ENCODE data around the gene DEFB127.
"Not testable (repeated sequence)": the region's sequence is repeated elsewhere in the genome, so short reads cannot be mapped to it uniquely, and the experiment has no call there.

Gene DEFB127

GRCh38 chr20:157154-157553 lies at the start of gene DEFB127:
Gene DEFB127 (plus strand): TSS chr20:157454. CDS start chr20:157545, 91 bp downstream.
- H3K27ac ChIP-seq (ENCODE audit: low read depth, low read length): no peak within 1 kb of the TSS
- H3K4me3 ChIP-seq (ENCODE audit: low read depth, low read length): no peak within 1 kb of the TSS
- H3K27me3 ChIP-seq (ENCODE audit: control insufficient read depth, insufficient read depth, low read length): no peaks in the 10 kb centered on the region
- H3K9ac ChIP-seq (ENCODE audit: low read depth, low read length): no peak within 1 kb of the TSS
- H3K4me1 ChIP-seq (ENCODE audit: control insufficient read depth, insufficient read depth, low read length): no peaks in the 10 kb centered on the region
- H3K36me3 ChIP-seq (ENCODE audit: control insufficient read depth, insufficient read depth, low read length): no peaks in the 10 kb centered on the region
- H3K9me3 ChIP-seq (ENCODE audit: control insufficient read depth, insufficient read depth, low read length): peaks cover 52% of the 10 kb centered on the region

DNA sequence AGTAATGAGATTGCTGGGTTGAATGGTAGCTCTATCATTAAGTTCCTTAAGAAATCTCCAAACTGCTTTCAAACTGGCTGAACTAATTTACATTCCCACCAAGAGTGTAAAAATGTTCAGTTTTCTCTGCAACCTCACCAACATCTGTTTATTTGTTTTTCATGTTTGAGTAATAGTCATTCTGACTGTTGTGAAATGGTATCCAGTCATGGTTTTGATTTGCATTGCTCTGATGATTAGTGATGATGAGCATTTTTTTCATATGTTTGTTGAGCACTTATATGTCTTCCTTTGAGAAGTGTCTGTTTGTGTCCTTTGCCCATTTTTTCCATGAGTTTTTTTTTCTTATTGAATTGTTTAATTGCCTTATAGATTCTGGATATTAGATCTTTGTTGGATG lies 44.9 kb upstream of the DEFB127 start:
- Histone ChIP-seq H3K9ac (ENCODE audit: low read depth, low read length) (no peak overlapping the region), H3K27ac (ENCODE audit: low read depth, low read length) (no peak overlapping the region), H3K4me3 (ENCODE audit: low read depth, low read length) (no peak overlapping the region), H3K4me1 (ENCODE audit: control insufficient read depth, insufficient read depth, low read length) (no peaks in the 10 kb centered on the region), H3K36me3 (ENCODE audit: control insufficient read depth, insufficient read depth, low read length) (no peaks in the 10 kb centered on the region), H3K9me3 (ENCODE audit: control insufficient read depth, insufficient read depth, low read length) (peaks cover 82% of the 10 kb centered on the region), H3K27me3 (ENCODE audit: control insufficient read depth, insufficient read depth, low read length) (no peaks in the 10 kb centered on the region)

DNA sequence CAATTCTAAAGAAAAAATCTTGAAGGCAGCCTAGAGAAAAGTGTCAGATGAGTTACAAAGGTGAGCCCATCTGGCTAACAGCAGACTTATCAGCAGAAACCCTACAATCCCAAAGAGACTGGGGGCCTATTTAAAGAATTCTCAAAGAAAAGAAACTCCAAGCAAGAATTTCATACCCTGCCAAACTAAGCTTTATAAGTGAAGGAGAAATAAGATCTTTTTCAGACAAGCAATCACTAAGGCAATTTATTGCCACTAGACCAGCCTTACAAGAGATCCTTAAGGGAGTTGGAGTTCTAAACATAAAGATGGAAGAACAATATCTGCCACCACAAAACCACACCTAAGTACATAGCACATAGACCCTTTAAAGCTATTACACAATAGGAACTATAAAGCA lies 39.7 kb upstream of the DEFB127 start:
- Histone ChIP-seq H3K4me1 (ENCODE audit: control insufficient read depth, insufficient read depth, low read length) (no peaks in the 10 kb centered on the region), H3K4me3 (ENCODE audit: low read depth, low read length) (no peak overlapping the region), H3K9me3 (ENCODE audit: control insufficient read depth, insufficient read depth, low read length) (peaks cover 88% of the 10 kb centered on the region)

DNA sequence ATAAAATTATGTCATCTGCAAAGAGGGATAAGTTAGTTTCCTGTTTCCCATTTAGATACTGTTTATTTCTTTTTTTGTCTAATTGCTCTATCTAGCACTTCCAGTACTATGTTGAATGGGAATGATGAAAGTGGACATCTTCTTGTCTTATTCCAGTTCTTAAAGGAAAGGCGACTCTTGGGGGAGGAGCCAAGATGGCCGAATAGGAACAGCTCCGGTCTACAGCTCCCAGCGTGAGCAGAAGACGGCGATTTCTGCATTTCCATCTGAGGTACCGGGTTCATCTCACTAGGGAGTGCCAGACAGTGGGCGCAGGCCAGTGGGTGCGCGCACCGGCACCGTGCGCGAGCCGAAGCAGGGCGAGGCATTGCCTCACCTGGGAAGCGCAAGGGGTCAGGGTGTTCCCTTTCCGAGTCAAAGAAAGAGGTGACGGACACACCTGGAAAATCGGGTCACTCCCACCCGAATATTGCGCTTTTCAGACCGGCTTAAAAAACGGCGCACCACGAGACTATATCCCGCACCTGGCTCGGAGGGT lies 27.4 kb upstream of the DEFB127 start:
- H3K4me1 ChIP-seq (ENCODE audit: control insufficient read depth, insufficient read depth, low read length); H3K27me3 ChIP-seq (ENCODE audit: control insufficient read depth, insufficient read depth, low read length); H3K4me3 ChIP-seq (ENCODE audit: low read depth, low read length); H3K9ac ChIP-seq (ENCODE audit: low read depth, low read length); H3K36me3 ChIP-seq (ENCODE audit: control insufficient read depth, insufficient read depth, low read length); H3K27ac ChIP-seq (ENCODE audit: low read depth, low read length): not testable (repeated sequence)
- H3K9me3 ChIP-seq (ENCODE audit: control insufficient read depth, insufficient read depth, low read length): peaks cover 30% of the 10 kb centered on the region

More for the DNA sequence above, 39.7 kb upstream of the DEFB127 start:
- H3K9ac ChIP-seq (ENCODE audit: low read depth, low read length): no peak overlapping the region
- H3K27me3 ChIP-seq (ENCODE audit: control insufficient read depth, insufficient read depth, low read length): no peaks in the 10 kb centered on the region
- no peaks in the 10 kb centered on the region for H3K36me3 ChIP-seq (ENCODE audit: control insufficient read depth, insufficient read depth, low read length)
- no peak overlapping the region for H3K27ac ChIP-seq (ENCODE audit: low read depth, low read length)

DNA sequence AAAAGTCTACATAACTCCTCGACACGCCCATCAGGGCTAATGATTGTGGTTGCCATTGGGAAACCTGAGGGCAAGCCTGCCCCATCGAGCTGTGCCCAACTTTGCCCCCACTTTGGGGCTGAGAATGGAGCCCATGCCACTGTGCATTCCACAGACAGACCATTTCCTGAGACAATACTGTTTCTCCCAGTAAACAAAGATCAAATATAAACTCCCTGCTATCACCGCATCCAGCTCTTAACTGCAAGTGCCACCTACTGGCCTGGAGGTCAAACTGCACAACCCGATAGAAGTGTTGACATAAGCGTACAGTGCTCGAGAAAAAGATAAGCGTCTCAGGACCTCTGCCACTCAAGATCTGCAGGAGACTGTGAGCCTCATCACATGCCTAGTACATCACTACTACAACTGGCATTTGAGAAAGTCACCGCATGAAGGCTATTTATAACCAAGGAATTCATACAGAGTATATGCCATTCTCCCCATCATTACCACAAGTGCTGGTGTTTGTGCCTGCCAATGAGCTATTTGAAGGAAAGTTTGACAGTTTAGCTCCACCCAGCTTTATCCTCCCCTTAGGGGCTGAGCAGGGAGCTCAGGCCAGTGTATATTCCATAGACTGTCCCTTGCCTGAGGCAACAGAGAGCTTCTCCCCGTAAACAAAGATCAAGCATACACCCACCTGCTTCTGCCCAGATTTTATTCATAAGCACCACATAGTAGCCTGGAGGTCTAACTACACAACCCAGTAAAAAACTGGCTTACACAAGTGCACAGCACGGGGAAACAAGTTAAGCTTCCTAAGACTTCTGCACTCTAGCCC lies 19.4 kb upstream of the DEFB127 start:
- no peak overlapping the region for H3K27ac ChIP-seq (ENCODE audit: low read depth, low read length)
- H3K27me3 ChIP-seq (ENCODE audit: control insufficient read depth, insufficient read depth, low read length): no peaks in the 10 kb centered on the region
- no peaks in the 10 kb centered on the region for H3K36me3 ChIP-seq (ENCODE audit: control insufficient read depth, insufficient read depth, low read length)
- H3K4me1 ChIP-seq (ENCODE audit: control insufficient read depth, insufficient read depth, low read length): no peaks in the 10 kb centered on the region
- H3K9ac ChIP-seq (ENCODE audit: low read depth, low read length): no peak overlapping the region
- H3K9me3 ChIP-seq (ENCODE audit: control insufficient read depth, insufficient read depth, low read length): peaks cover 46% of the 10 kb centered on the region
- H3K4me3 ChIP-seq (ENCODE audit: low read depth, low read length): peak overlapping the region; percentile 13; the same call in 1 of the 2 replicates

- no peaks in the 10 kb centered on the region for H3K36me3 ChIP-seq (ENCODE audit: control insufficient read depth, insufficient read depth, low read length)
Measured at GRCh38 chr20:142290-142689, 15.0 kb upstream of the DEFB127 start, which contains the start of gene DEFB126. Gene DEFB126 (plus strand): TSS chr20:142590. CDS start chr20:142629, 39 bp downstream.

GRCh38 chr20:145877-146276 lies 11.4 kb upstream of the DEFB127 start:
- no peak overlapping the region for H3K9ac ChIP-seq (ENCODE audit: low read depth, low read length)
- H3K4me1 ChIP-seq (ENCODE audit: control insufficient read depth, insufficient read depth, low read length): no peaks in the 10 kb centered on the region
- no peak overlapping the region for H3K4me3 ChIP-seq (ENCODE audit: low read depth, low read length)
- no peaks in the 10 kb centered on the region for H3K27me3 ChIP-seq (ENCODE audit: control insufficient read depth, insufficient read depth, low read length)
- H3K27ac ChIP-seq (ENCODE audit: low read depth, low read length): no peak overlapping the region
- H3K36me3 ChIP-seq (ENCODE audit: control insufficient read depth, insufficient read depth, low read length): no peaks in the 10 kb centered on the region
- H3K9me3 ChIP-seq (ENCODE audit: control insufficient read depth, insufficient read depth, low read length): peaks cover 73% of the 10 kb centered on the region

More at GRCh38 chr20:142290-142689, 15.0 kb upstream of the DEFB127 start, which contains the start of gene DEFB126:
- no peaks in the 10 kb centered on the region for H3K4me1 ChIP-seq (ENCODE audit: control insufficient read depth, insufficient read depth, low read length)
- H3K27ac ChIP-seq (ENCODE audit: low read depth, low read length): no peak within 1 kb of the TSS
- peaks cover 66% of the 10 kb centered on the region for H3K9me3 ChIP-seq (ENCODE audit: control insufficient read depth, insufficient read depth, low read length)
- no peaks in the 10 kb centered on the region for H3K27me3 ChIP-seq (ENCODE audit: control insufficient read depth, insufficient read depth, low read length)
- H3K4me3 ChIP-seq (ENCODE audit: low read depth, low read length): no peak within 1 kb of the TSS
- no peak within 1 kb of the TSS for H3K9ac ChIP-seq (ENCODE audit: low read depth, low read length)

DNA sequence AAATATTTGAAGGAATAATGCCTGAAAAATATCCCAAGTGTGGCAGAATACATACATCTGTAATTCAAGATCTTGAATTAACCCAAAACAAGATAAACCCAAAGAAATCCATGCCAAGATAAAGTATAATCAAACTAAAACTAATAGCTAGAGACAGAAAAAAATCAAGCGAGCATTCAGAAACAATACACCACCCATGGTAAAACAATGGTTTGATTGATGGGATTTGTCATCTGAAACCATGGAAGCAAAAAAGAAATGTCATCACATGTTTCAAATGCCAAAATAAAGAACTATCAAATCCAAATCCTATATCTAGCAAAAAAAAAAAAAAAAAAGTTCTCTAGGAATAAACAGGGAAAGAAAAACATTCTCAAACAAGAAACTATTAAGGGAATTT lies 5.1 kb upstream of the DEFB127 start:
- Histone ChIP-seq H3K36me3 (ENCODE audit: control insufficient read depth, insufficient read depth, low read length) (no peaks in the 10 kb centered on the region), H3K27me3 (ENCODE audit: control insufficient read depth, insufficient read depth, low read length) (no peaks in the 10 kb centered on the region), H3K27ac (ENCODE audit: low read depth, low read length) (no peak overlapping the region), H3K4me3 (ENCODE audit: low read depth, low read length) (no peak overlapping the region), H3K9me3 (ENCODE audit: control insufficient read depth, insufficient read depth, low read length) (peaks cover 70% of the 10 kb centered on the region), H3K4me1 (ENCODE audit: control insufficient read depth, insufficient read depth, low read length) (no peaks in the 10 kb centered on the region), H3K9ac (ENCODE audit: low read depth, low read length) (no peak overlapping the region)

GRCh38 chr20:164618-165017 lies 7.4 kb downstream of the DEFB127 start:
- Histone ChIP-seq H3K36me3 (ENCODE audit: control insufficient read depth, insufficient read depth, low read length) (no peaks in the 10 kb centered on the region), H3K9me3 (ENCODE audit: control insufficient read depth, insufficient read depth, low read length) (peaks cover 52% of the 10 kb centered on the region), H3K4me3 (ENCODE audit: low read depth, low read length) (no peak overlapping the region), H3K27ac (ENCODE audit: low read depth, low read length) (no peak overlapping the region), H3K9ac (ENCODE audit: low read depth, low read length) (no peak overlapping the region), H3K4me1 (ENCODE audit: control insufficient read depth, insufficient read depth, low read length) (no peaks in the 10 kb centered on the region), H3K27me3 (ENCODE audit: control insufficient read depth, insufficient read depth, low read length) (no peaks in the 10 kb centered on the region)

DNA sequence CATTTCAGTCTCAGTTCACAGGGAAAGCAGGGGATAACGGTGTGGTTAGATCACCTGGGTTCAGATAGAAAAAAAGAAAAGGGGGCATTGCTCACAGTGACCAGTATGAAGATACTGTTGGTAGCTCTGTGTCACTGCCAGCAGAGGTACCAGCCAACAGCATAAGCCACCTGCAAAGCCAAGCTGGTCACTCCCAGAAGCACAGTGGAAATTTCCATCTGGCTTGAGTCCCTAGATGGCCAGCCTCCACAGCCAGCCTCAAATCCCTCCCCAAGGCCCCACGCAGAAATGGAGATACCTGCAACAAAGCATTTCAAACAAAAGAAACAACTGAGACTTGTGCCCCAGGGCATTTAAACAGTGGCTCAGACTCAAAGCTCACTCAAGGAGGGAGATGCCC lies 11.6 kb downstream of the DEFB127 start:
- Histone ChIP-seq H3K27ac (ENCODE audit: low read depth, low read length) (no peak overlapping the region), H3K4me3 (ENCODE audit: low read depth, low read length) (no peak overlapping the region), H3K4me1 (ENCODE audit: control insufficient read depth, insufficient read depth, low read length) (no peaks in the 10 kb centered on the region), H3K9ac (ENCODE audit: low read depth, low read length) (no peak overlapping the region), H3K27me3 (ENCODE audit: control insufficient read depth, insufficient read depth, low read length) (no peaks in the 10 kb centered on the region), H3K9me3 (ENCODE audit: control insufficient read depth, insufficient read depth, low read length) (peaks cover 62% of the 10 kb centered on the region), H3K36me3 (ENCODE audit: control insufficient read depth, insufficient read depth, low read length) (no peaks in the 10 kb centered on the region)

GRCh38 chr20:184288-184687 lies 27.0 kb downstream of the DEFB127 start:
- H3K27ac ChIP-seq (ENCODE audit: low read depth, low read length): no peak overlapping the region
- no peak overlapping the region for H3K9ac ChIP-seq (ENCODE audit: low read depth, low read length)
- peaks cover 79% of the 10 kb centered on the region for H3K9me3 ChIP-seq (ENCODE audit: control insufficient read depth, insufficient read depth, low read length)
- no peaks in the 10 kb centered on the region for H3K27me3 ChIP-seq (ENCODE audit: control insufficient read depth, insufficient read depth, low read length)
- H3K36me3 ChIP-seq (ENCODE audit: control insufficient read depth, insufficient read depth, low read length): no peaks in the 10 kb centered on the region
- H3K4me3 ChIP-seq (ENCODE audit: low read depth, low read length): no peak overlapping the region
- H3K4me1 ChIP-seq (ENCODE audit: control insufficient read depth, insufficient read depth, low read length): no peaks in the 10 kb centered on the region

Data from HUES48 (cell line).